Measurements from ENCODE around the gene MRC2.

Gene MRC2

GRCh38 chr17:62641951-62642350 lies 14.5 kb downstream of the MRC2 start:
- no peak for DNase-seq (ENCODE audit: low read depth in 1 of 2, low spot score in 1 of 2)
- Histone ChIP-seq H3K27ac (replicated peaks) (no peak overlapping the region), H3K27me3 (ENCODE audit: insufficient read depth, poor library complexity, severe bottlenecking) (no peaks in the 10 kb centered on the region), H3K4me3 (replicated peaks; ENCODE audit: insufficient read depth, low read length) (no peak overlapping the region)
- no peak for TF ChIP-seq GABPA (IDR thresholded peaks at IDR 0.05; ENCODE audit: low read depth)
- no peak for TF ChIP-seq CTCF (IDR thresholded peaks at IDR 0.05; ENCODE audit: insufficient read depth, low read length)
- no peak for TF ChIP-seq SPI1 (IDR thresholded peaks at IDR 0.05; ENCODE audit: borderline replicate concordance, low read depth)
- TF ChIP-seq REST (IDR thresholded peaks at IDR 0.05; ENCODE audit: insufficient replicate concordance, low read depth): no peak
- TF ChIP-seq POLR2AphosphoS5 (IDR thresholded peaks at IDR 0.05; ENCODE audit: low read depth): no peak

- no peak for TF ChIP-seq REST (IDR thresholded peaks at IDR 0.05; ENCODE audit: insufficient replicate concordance, low read depth)
- no peak for TF ChIP-seq SPI1 (IDR thresholded peaks at IDR 0.05; ENCODE audit: borderline replicate concordance, low read depth)
- no peak for TF ChIP-seq CTCF (IDR thresholded peaks at IDR 0.05; ENCODE audit: insufficient read depth, low read length)
- TF ChIP-seq GABPA (IDR thresholded peaks at IDR 0.05; ENCODE audit: low read depth): no peak
- no peak for TF ChIP-seq POLR2AphosphoS5 (IDR thresholded peaks at IDR 0.05; ENCODE audit: low read depth)
- H3K27me3 ChIP-seq (ENCODE audit: insufficient read depth, poor library complexity, severe bottlenecking): no peaks in the 10 kb centered on the region
Observed at GRCh38 chr17:62643496-62643895, 16.0 kb downstream of the MRC2 start.

GRCh38 chr17:62644487-62645173 lies 17.2 kb downstream of the MRC2 start:
- Histone ChIP-seq H3K4me3 (replicated peaks; ENCODE audit: insufficient read depth, low read length) (no peak overlapping the region), H3K27me3 (ENCODE audit: insufficient read depth, poor library complexity, severe bottlenecking) (no peaks in the 10 kb centered on the region), H3K27ac (replicated peaks) (no peak overlapping the region)
- no peak for DNase-seq (ENCODE audit: low read depth in 1 of 2, low spot score in 1 of 2)
- TF ChIP-seq CTCF (IDR thresholded peaks at IDR 0.05; ENCODE audit: insufficient read depth, low read length) (no peak), SPI1 (IDR thresholded peaks at IDR 0.05; ENCODE audit: borderline replicate concordance, low read depth) (no peak), GABPA (IDR thresholded peaks at IDR 0.05; ENCODE audit: low read depth) (no peak), POLR2AphosphoS5 (IDR thresholded peaks at IDR 0.05; ENCODE audit: low read depth) (no peak), REST (IDR thresholded peaks at IDR 0.05; ENCODE audit: insufficient replicate concordance, low read depth) (no peak)

More at GRCh38 chr17:62643496-62643895, 16.0 kb downstream of the MRC2 start:
- DNase-seq (ENCODE audit: low read depth in 1 of 2, low spot score in 1 of 2): no peak
- Histone ChIP-seq H3K4me3 (replicated peaks; ENCODE audit: insufficient read depth, low read length) (no peak overlapping the region), H3K27ac (replicated peaks) (no peak overlapping the region)

All from HL-60 (cell line).